ENCODE measurements around the gene COL7A1. TPM values are rescaled to one million over a fixed set of nuclear protein-coding genes. Genes with fewer than 3 reads are reported as not detected.

The COL7A1 gene
- total RNA-seq, 1 experiment from 2014 or later = 5.2 TPM

DNA sequence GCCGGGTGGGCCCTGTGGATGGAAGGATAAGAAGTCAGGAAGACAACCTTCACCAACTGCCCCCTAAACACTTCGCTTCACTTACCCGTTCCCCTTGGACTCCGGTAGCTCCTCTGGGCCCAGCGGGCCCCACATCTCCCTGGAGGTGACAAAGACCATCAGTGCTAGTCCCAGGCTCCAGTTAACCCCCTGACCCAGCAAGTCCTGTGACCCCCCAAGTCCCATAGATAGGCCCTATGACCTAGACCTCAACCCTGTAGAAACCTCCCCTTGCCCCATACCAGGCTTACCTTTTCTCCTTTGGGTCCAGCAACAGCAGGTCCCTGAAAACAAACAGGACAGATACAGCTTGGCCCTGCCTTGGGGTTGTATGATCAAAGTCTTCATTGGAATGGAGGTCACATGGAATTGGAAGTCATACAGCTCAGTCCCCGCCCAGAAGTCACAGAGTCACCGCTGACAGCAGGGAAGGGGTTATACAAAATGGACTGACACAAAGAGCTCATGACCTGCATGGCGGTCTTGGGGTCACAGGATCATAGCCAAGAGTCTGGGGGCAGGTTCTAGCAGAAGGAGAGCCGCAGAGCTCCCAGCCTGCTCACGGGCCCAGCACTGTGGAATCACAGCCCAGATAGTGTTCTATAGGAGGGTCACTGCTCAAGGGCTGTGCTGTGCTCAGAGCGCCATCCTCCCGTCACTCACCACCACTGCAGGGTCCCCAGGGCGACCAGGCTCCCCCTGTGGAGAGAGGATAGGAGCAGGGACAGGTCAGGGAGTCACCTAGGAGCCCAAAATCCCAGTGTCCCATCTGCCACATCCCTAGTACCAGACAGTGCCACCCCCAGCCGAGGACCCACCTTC is 13.3 kb downstream of the COL7A1 start:
- DNase-seq = no peak
- no peaks in the 10 kb centered on the region for H3K4me1 Mint-ChIP-seq (ENCODE audit: low read depth, unreplicated experiment)
- TF ChIP-seq, protein P1, sequence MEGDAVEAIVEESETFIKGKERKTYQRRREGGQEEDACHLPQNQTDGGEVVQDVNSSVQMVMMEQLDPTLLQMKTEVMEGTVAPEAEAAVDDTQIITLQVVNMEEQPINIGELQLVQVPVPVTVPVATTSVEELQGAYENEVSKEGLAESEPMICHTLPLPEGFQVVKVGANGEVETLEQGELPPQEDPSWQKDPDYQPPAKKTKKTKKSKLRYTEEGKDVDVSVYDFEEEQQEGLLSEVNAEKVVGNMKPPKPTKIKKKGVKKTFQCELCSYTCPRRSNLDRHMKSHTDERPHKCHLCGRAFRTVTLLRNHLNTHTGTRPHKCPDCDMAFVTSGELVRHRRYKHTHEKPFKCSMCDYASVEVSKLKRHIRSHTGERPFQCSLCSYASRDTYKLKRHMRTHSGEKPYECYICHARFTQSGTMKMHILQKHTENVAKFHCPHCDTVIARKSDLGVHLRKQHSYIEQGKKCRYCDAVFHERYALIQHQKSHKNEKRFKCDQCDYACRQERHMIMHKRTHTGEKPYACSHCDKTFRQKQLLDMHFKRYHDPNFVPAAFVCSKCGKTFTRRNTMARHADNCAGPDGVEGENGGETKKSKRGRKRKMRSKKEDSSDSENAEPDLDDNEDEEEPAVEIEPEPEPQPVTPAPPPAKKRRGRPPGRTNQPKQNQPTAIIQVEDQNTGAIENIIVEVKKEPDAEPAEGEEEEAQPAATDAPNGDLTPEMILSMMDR (IDR thresholded peaks at IDR 0.05; ENCODE audit: insufficient read depth in 1 of 2, low read depth in 1 of 2, low read length in 1 of 2, severe bottlenecking in 1 of 2, unreplicated experiment in 1 of 2) = no peak
- H3K9me3 ChIP-seq = no peaks in the 10 kb centered on the region
- ChIA-PET CTCF (interaction anchor here (0.5 kb wide), 1 partner anchor 124 kb away, joined by 4 read pairs; no protein-coding TSS in a partner anchor), POLR2A (no interaction called here)
- H3K27me3 ChIP-seq (replicated peaks; ENCODE audit: control insufficient read depth, insufficient read depth, low read length) = no peaks in the 10 kb centered on the region
- no peaks in the 10 kb centered on the region for H3K36me3 Mint-ChIP-seq (ENCODE audit: insufficient read depth, unreplicated experiment)
- no peak overlapping the region for H3K27ac Mint-ChIP-seq (ENCODE audit: unreplicated experiment)
- H3K4me3 Mint-ChIP-seq (ENCODE audit: unreplicated experiment) = no peak overlapping the region
- intact Hi-C loops (cut with micrococcal nuclease; ENCODE audit: unreplicated experiment) = no loop called here
- H3K4me1 ChIP-seq = no peaks in the 10 kb centered on the region
- no peaks in the 10 kb centered on the region for H3K9me3 Mint-ChIP-seq (ENCODE audit: unreplicated experiment)
- H3K4me3 ChIP-seq (ENCODE audit: low read depth, low read length) = no peak overlapping the region
- no peaks in the 10 kb centered on the region for H3K27me3 Mint-ChIP-seq (ENCODE audit: insufficient read depth, unreplicated experiment)
- H3K36me3 ChIP-seq (ENCODE audit: control insufficient read depth, insufficient read depth, low read length) = no peaks in the 10 kb centered on the region
- no TSS peak for BruUV-seq (replicated peaks)

DNA sequence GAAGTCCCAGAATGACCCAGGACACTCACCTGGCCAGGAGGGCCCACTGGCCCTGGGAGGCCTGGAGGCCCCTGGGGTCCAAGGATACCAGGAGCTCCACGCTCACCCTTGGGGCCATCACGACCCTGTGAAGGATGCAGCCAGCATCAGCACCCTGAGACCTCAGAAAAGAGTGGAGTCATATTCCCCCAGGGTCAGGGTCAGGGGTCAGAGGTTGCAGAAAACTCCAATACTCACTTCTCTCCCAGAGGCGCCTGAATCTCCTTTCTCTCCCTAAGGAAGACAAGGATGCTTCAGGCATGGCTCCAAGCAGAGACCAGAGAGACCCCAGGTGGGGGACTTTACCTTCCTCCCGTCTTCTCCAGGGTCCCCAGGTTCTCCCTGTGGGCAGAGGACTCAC is 18.5 kb downstream of the COL7A1 start:
- H3K36me3 Mint-ChIP-seq (ENCODE audit: insufficient read depth, unreplicated experiment) = no peaks in the 10 kb centered on the region
- no peak for DNase-seq
- no peaks in the 10 kb centered on the region for H3K27me3 ChIP-seq (replicated peaks; ENCODE audit: control insufficient read depth, insufficient read depth, low read length)
- H3K4me3 ChIP-seq (ENCODE audit: low read depth, low read length) = no peak overlapping the region
- H3K4me1 ChIP-seq = no peaks in the 10 kb centered on the region
- no peak overlapping the region for H3K27ac Mint-ChIP-seq (ENCODE audit: unreplicated experiment)
- H3K9me3 ChIP-seq = no peaks in the 10 kb centered on the region
- no TSS peak for BruUV-seq (replicated peaks)
- H3K36me3 ChIP-seq (ENCODE audit: control insufficient read depth, insufficient read depth, low read length) = no peaks in the 10 kb centered on the region
- no peak overlapping the region for H3K4me3 Mint-ChIP-seq (ENCODE audit: unreplicated experiment)
- no peaks in the 10 kb centered on the region for H3K27me3 Mint-ChIP-seq (ENCODE audit: insufficient read depth, unreplicated experiment)
- H3K4me1 Mint-ChIP-seq (ENCODE audit: low read depth, unreplicated experiment) = no peaks in the 10 kb centered on the region
- CTCF ChIA-PET = no interaction called here
- TF ChIP-seq, protein P1 (IDR thresholded peaks at IDR 0.05; ENCODE audit: insufficient read depth in 1 of 2, low read depth in 1 of 2, low read length in 1 of 2, severe bottlenecking in 1 of 2, unreplicated experiment in 1 of 2) = no peak
- intact Hi-C loops (cut with micrococcal nuclease; ENCODE audit: unreplicated experiment) = no loop called here
- POLR2A ChIA-PET = no interaction called here
- H3K9me3 Mint-ChIP-seq (ENCODE audit: unreplicated experiment) = no peaks in the 10 kb centered on the region

DNA sequence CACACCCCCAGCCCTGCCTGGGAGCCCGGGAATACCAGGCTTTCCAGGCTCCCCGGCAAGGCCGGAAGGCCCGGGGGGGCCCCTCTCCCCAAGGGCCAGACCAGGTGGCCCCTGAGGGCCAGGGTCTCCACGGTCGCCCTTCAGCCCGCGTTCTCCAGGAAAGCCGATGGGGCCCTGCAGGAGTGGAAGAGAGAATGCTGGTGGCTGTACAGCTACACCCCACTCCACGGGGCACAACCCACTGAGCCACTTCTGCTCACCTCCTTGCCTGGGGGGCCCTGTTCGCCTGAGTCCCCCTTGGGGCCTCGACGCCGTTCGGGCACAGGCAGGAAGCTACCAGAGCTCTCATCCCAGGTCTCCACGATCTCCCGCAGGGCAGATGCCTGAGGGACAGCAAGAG is 19.8 kb downstream of the COL7A1 start:
- Histone ChIP-seq H3K9me3 (no peaks in the 10 kb centered on the region), H3K4me1 (no peaks in the 10 kb centered on the region), H3K36me3 (ENCODE audit: control insufficient read depth, insufficient read depth, low read length) (no peaks in the 10 kb centered on the region), H3K27me3 (replicated peaks; ENCODE audit: control insufficient read depth, insufficient read depth, low read length) (no peaks in the 10 kb centered on the region), H3K4me3 (ENCODE audit: low read depth, low read length) (no peak overlapping the region)
- Mint-ChIP-seq H3K9me3 (ENCODE audit: unreplicated experiment) (no peaks in the 10 kb centered on the region), H3K4me3 (ENCODE audit: unreplicated experiment) (no peak overlapping the region), H3K27ac (ENCODE audit: unreplicated experiment) (no peak overlapping the region), H3K4me1 (ENCODE audit: low read depth, unreplicated experiment) (no peaks in the 10 kb centered on the region), H3K27me3 (ENCODE audit: insufficient read depth, unreplicated experiment) (no peaks in the 10 kb centered on the region), H3K36me3 (ENCODE audit: insufficient read depth, unreplicated experiment) (no peaks in the 10 kb centered on the region)
- TF ChIP-seq, protein P1 (IDR thresholded peaks at IDR 0.05; ENCODE audit: insufficient read depth in 1 of 2, low read depth in 1 of 2, low read length in 1 of 2, severe bottlenecking in 1 of 2, unreplicated experiment in 1 of 2) = no peak
- CTCF ChIA-PET = interaction anchor here (0.6 kb wide), 1 partner anchor 60 kb away, joined by 4 read pairs; the partner anchor contains the start of gene SLC26A6
- POLR2A ChIA-PET = no interaction called here
- BruUV-seq (replicated peaks) = no TSS peak
- no peak for DNase-seq
- intact Hi-C loops (cut with micrococcal nuclease; ENCODE audit: unreplicated experiment) = no loop called here

Measured in Caco-2 (cell line).